ENCODE results near the gene TMTC2. TPM values are rescaled to one million over a fixed set of nuclear protein-coding genes. Genes with fewer than 3 reads are reported as not detected.

Gene TMTC2
- total RNA-seq, 4 donors from 2014 or later = 18.8 to 30.7 (median 21.0) TPM

DNA sequence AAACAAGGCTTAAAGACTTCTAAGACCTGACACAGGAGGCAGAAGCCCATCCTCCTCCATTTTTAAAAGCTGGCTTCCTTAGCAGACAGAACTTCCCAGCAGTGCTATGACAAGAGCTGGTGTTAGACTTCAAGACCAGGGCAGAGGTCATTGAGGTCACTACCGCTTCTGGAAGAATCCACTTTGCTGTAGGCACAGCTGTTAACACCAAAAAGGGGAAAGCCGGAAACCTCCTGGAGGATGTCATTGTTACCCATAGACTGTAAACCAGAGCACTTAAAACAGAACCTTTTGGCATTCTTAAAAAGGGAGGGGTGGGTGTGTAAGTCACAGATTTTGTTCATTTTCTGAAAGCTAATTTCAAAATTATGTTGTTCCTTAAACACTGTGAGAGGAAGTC lies 445.7 kb downstream of the TMTC2 start:
- no peak for DNase-seq
- WGBS, 2 donors = 98 to 100% methylated on average over 1 to 2 of the region's 2 CpGs
- Histone ChIP-seq H3K4me1 (no peaks in the 10 kb centered on the region), H3K4me3 (replicated peaks in 1 of 3) (no peak overlapping the region), H3K27ac (no peak overlapping the region), H3K9me3 (no peaks in the 10 kb centered on the region), H3K27me3 (no peaks in the 10 kb centered on the region), H3K36me3 (no peaks in the 10 kb centered on the region)
- TF ChIP-seq POLR2A (IDR thresholded peaks at IDR 0.05) = no peak
- TF ChIP-seq, protein P1, sequence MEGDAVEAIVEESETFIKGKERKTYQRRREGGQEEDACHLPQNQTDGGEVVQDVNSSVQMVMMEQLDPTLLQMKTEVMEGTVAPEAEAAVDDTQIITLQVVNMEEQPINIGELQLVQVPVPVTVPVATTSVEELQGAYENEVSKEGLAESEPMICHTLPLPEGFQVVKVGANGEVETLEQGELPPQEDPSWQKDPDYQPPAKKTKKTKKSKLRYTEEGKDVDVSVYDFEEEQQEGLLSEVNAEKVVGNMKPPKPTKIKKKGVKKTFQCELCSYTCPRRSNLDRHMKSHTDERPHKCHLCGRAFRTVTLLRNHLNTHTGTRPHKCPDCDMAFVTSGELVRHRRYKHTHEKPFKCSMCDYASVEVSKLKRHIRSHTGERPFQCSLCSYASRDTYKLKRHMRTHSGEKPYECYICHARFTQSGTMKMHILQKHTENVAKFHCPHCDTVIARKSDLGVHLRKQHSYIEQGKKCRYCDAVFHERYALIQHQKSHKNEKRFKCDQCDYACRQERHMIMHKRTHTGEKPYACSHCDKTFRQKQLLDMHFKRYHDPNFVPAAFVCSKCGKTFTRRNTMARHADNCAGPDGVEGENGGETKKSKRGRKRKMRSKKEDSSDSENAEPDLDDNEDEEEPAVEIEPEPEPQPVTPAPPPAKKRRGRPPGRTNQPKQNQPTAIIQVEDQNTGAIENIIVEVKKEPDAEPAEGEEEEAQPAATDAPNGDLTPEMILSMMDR (IDR thresholded peaks at IDR 0.05) = no peak
- intact Hi-C loops (cut with DNase I) = no loop called here

DNA sequence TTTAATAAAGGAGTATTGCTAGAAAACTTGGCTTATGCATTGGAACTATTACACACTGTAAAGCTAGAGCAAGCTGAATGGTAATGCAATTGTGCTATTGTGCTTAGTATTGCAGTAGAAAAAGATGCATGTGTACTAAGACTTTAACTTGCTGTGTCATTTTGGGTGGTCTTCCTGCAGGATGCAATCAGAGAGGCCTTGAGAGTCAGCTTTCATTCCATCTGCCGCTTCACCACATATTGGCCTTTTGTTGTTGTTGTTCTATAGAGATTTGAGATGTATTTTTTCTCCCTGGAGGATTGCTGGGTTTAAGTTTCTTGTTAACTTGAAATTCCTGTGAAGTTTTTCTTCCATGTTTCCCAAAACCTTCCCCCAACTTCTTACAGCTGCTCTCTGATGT lies 449.7 kb downstream of the TMTC2 start:
- 86 to 88% methylated on average over 1 of the region's 1 CpG for WGBS, 2 donors
- Histone ChIP-seq H3K36me3 (no peaks in the 10 kb centered on the region), H3K9me3 (no peaks in the 10 kb centered on the region), H3K4me1 (no peaks in the 10 kb centered on the region), H3K27me3 (no peaks in the 10 kb centered on the region), H3K27ac (no peak overlapping the region), H3K4me3 (replicated peaks in 1 of 3) (no peak overlapping the region)
- TF ChIP-seq, protein P1 (IDR thresholded peaks at IDR 0.05) = no peak
- no peak for TF ChIP-seq POLR2A (IDR thresholded peaks at IDR 0.05)
- intact Hi-C loops (cut with DNase I) = no loop called here
- DNase-seq = no peak

DNA sequence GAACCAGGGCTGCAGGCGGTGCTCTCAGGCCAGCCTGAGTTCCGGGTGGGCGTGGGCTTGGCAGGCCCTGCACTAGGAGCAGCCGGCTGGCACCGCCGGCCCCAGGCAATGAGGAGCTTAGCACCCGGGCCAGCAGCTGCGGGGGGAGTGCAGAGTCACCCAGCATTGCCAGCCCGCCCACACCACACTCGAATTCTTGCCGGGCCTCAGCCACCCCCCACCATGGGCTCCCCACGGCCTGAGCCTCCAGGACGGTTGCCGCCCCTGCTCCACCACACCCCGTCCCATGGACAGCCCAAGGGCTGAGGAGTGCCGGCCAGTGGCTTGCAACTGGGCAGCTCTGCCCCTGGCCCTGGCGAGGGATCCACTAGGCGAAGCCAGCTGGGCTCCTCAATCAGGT lies 453.4 kb downstream of the TMTC2 start:
- Histone ChIP-seq H3K9me3 (no peaks in the 10 kb centered on the region), H3K4me3 (replicated peaks in 1 of 3) (no peak overlapping the region), H3K36me3 (no peaks in the 10 kb centered on the region), H3K4me1 (no peaks in the 10 kb centered on the region), H3K27ac (no peak overlapping the region), H3K27me3 (no peaks in the 10 kb centered on the region)
- DNase-seq = no peak
- TF ChIP-seq POLR2A (IDR thresholded peaks at IDR 0.05) = no peak
- TF ChIP-seq, protein P1 (IDR thresholded peaks at IDR 0.05) = no peak
- intact Hi-C loops (cut with DNase I) = no loop called here
- 100% methylated on average over 1 to 3 of the region's 18 CpGs for WGBS, 2 donors

DNA sequence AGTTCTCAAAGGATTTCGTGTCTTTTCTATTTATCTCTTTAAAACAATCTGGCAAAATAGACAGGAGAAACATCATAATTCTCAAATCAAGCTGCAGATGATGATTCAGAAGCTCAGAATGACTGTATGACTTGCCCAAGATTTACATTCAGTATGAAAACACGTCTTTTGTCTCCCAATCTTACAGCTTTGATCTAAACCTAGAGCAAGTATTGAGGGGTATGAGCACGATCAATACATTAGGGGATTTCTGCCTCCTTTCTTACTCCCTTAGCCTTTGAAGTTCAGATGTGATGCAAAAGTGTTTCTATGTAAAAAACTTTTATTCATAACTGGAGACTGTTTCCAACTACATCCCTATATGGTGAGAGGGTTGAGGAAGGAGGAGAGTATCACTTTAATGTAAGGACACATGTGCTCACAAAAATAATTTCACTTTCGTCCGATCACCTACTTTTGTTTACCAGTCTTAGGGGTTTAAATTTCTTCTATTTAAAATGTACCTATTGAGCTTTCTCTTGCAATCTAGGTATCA lies 454.8 kb downstream of the TMTC2 start:
- no peaks in the 10 kb centered on the region for H3K36me3 ChIP-seq
- no peaks in the 10 kb centered on the region for H3K27me3 ChIP-seq
- WGBS, 2 donors = 86 to 91% methylated on average over 5 of the region's 5 CpGs
- intact Hi-C loops (cut with DNase I) = no loop called here
- DNase-seq = no peak
- TF ChIP-seq, protein P1 (IDR thresholded peaks at IDR 0.05) = no peak
- TF ChIP-seq POLR2A (IDR thresholded peaks at IDR 0.05) = no peak
- no peak overlapping the region for H3K27ac ChIP-seq
- H3K4me1 ChIP-seq = no peaks in the 10 kb centered on the region
- no peak overlapping the region for H3K4me3 ChIP-seq (replicated peaks in 1 of 3)
- H3K9me3 ChIP-seq = no peaks in the 10 kb centered on the region

DNA sequence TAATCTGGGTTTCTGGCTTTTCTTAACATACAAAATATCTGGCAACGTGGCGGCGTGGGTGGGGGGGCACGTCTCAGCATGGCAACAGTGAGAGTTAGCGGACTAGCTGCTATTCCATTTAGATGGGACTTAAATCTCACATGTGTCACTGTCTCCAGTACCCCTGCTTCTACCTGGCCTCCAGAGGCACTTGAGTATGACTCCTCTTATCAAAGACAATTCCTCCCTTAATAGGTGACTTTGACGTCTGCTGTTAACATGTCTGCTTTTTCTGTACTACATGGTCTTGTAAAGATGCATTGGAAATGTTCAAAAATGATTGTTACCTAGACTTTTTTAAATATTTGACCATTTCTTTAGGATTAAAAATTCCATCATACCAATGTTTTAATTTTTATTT lies 456.2 kb downstream of the TMTC2 start:
- Histone ChIP-seq H3K4me3 (replicated peaks in 1 of 3) (no peak overlapping the region), H3K4me1 (no peaks in the 10 kb centered on the region), H3K27me3 (no peaks in the 10 kb centered on the region), H3K27ac (no peak overlapping the region), H3K9me3 (no peaks in the 10 kb centered on the region), H3K36me3 (no peaks in the 10 kb centered on the region)
- intact Hi-C loops (cut with DNase I) = no loop called here
- WGBS, 2 donors = 81 to 88% methylated on average over 6 of the region's 6 CpGs
- DNase-seq = no peak
- TF ChIP-seq POLR2A (IDR thresholded peaks at IDR 0.05) = no peak
- TF ChIP-seq, protein P1 (IDR thresholded peaks at IDR 0.05) = no peak
